ENCODE results near the gene TMEM198.

TMEM198 gene

DNA sequence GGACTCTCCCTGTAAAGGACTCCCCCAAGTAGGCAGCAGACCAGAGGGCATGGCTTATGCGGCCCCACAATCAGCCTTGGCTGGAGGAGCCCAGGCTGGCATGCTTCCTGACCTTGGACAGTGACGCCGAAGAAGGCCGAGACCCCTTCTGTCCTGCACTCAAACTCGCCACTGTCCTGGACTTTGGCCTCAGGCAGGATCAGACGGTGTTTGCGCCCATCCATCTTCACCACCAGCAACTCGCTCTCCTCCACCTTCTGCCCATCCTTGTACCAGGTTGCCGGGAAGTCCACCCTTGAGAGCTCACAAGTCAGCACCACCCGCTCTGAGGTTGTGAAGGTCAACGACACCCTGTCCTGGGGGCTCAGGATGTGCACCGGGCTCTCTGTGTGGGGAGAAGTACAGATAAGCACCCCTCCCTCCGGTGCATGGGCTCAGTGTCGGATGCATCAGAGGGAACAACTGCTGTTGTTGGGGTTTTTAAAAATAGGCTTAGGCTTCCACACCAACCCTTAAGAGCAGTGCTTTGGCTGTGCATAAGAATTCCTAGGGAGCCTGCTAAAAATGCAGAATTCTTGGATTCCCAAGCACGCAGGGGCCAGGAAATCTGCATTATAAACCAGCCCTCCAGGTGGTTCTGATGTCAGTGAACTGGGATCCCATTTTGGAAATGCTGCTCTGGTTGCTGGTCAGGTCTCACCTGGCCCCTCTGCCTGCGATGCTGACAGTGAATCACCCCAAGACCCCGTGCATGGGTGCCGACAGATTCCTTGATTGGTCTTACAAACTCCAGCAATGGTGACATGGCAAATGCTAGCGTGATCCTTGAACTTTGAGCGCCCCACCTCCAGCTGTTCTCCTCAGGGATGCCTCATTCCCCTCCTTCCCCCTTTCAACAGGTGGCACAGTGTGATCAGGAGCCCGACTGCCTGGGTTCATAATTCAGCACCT, 21.6 kb downstream of the TMEM198 start:
- no peak for DNase-seq

DNA sequence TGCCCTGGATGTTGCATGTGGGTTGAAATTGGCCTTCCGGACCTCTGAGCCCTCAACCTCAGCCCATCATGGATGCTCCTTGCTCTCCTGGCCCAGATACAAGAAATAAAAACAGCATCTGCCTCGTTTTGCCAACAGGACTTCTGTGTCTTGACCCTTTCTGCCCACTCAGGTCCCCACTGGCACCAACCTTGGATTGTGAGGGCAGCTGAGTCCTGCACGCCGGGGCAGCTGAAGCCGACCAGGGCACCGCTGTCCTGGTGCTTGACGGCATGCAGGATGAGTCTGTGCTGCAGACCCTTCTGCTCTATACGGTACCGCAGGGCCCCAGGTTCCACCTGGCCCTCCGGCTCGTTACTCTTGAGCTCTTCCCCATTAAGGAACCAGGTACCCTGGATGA, 22.8 kb downstream of the TMEM198 start:
- no peak for DNase-seq

DNA sequence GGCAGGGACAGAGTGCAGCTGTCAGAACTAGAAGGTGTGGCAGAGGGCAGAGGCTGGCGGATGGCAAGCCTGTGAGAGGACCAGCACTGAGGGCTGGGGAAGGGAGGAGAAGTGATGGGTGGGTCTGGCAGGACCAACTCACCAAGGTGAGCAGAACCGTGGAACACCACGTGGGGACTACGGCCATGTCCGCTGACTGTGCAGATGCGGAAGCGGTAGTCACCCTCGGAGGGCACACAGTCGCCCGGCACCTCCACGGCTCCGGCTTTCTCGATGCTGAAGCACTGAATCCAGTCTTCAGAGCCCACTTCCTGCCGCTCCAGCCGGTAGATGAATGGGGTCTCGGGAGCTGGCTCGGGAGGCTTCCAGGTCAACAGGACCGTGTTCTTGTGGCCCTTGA, 23.3 kb downstream of the TMEM198 start:
- DNase-seq: no peak

DNA sequence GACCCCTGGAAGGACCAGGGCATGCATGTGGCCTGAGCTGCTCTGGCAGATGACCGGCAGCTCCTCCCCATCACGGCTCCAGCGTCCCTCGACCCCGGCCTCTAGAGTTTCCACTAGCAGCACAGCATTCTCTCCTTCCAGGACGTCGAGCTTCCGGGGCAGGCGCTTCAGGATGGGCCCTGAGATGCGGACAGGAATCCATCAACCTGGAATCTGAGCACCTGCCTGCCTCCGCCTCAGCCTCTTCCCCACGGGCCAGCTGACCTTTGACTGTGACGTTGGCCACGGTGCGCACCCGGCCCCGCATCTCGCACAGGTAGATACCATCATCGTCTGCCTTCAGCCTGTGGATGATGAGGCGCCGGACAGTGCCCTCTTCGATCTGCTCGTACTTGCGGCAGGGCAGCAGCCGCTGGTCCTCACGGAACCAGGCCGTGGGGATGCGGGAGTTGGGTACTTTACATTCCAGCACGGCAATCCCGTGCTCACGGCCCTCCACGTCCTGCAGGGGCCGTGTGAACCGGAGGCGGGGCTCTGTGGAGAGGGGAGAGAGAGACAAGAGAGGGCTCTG, 24.0 kb downstream of the TMEM198 start:
- no peak for DNase-seq

DNA sequence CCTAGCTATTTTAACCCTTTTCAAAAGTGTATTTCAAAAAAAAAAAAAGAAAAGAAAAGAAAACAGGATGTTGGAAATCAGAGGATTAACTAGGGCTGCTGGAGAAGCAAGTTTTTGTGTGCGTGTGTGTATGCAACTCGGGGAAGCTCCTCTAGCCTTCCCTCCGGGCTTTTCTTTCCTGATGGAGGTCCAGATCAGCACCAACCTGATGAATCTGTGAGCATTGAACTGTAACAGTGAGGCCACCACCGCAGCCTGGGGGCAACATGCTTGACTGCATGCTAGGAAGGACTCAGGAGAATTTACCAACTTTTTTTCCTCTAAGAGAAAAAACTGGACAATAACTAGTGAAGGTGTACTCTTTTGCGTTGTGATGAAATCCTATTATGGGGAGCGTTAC, 25.2 kb downstream of the TMEM198 start:
- DNase-seq: no peak

DNA sequence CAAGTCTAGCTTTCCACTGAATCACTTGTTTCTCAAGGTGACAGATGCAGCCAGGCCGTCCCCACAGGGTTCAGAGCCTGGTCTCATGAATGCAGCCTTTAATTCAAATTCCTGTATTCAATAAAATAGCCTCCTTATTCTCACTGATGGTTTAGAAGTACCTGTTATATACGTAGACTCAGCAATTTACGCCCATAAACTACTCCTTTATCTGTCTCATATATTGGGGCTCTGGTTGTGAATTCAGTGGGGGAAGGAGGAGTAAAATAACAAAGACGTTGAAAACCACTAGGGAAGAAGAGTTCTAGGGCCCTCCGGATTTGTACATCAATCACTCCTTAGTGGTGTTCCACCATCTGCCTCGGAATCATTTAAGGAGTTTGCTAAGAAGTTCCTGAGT, 25.8 kb downstream of the TMEM198 start:
- no peak for DNase-seq

DNA sequence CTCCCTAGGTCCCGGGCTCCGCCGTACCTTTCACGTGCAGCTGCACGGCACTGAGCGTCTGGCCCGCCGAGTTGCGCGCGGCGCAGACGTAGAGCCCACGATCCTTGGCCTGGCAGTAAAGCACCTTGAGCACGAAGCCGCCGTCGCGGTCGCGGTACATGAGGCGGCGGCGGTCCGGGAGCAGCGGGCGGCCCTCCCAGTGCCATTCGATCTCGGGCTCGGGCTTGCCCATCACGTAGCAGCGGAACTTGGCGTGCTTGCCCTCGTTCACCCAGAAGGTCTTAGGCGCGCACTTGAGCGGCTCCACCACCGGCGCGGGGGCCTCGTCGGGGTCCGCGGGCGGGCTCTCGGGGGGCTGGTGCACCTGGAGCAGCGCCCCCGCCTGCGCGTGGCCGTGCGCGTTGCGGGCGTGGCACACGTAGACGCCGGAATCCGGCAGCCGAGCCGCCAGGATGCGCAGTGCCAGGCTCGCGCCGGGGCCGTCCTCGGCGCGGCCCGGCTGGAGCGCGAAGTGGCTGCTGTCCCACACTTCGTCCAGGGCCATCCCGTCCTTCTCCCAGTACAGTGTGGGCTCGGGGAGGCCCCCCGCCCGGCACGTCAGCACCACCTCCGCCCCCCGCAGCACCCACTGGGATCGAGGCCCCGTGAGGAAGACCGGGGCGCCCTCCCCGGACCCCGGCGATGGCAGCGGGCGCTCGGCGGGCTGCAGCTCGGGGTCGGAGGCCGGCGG, 26.5 kb downstream of the TMEM198 start:
- DNase-seq: no peak

DNA sequence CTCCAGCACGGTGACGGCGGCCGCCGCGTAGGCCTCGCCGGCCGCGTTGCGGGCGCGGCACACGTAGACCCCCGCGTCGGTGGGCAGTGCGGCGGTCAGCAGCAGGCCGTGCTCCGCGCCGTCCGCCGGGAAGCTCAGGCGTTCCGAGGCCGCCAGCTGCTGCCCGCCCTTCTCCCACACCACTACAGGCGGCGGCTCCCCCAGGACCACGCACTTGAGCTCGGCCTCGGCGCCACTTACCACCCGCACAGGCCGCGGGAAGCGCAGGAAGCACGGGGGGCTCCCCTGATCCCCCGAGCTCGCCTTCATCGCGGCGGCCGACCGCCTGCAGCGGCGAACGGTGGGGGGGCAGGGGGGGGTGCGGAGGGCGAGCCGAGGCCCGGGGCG, 27.1 kb downstream of the TMEM198 start:
- DNase-seq: no peak

DNA sequence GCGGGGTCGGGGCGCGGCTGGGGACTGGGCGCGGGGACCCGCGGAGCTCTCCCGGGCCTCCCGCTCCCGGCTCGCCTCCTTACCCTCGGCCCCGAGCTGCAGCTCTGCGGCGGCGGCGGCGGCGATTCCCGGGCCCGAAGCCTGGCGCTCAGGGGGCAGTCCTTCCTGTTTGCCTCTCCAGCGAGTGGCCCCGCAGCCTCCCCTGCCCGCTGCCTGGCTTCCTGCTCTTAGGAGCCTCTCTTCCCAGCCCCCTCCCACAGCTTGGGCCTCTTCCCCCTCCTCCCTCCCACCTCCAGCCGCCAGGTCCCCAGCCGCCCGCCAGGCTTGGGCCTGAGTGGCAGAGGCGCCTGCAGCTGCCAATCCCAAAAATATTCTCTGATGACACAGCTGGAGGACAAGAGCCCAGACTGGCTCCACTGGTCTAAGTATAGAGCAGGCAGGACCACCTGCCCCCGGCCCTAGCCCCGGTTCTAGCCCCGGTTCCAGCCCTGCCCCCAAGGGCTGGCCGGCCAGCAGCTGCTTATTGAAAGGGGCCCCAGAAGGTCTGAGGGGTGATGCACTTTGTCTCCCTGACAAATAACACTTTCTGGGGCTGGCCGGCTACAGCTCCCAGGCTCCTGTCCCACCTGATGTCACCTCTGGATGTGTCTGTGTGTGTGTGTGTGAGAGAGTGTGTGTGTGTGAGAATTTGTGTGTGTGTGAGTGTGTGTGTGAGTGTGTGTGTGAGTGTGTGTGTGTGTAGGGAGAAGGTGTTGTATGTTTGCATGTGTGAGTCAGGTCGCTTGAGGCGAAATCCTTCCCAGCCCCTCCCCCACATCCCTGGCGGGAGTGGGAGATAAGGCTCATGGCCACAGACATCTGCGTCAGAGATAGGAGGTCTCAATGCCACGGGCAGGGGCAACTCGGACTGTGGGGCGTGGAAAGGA, 27.7 kb downstream of the TMEM198 start, which contains the start of gene OBSL1:
Gene OBSL1 (minus strand): TSS at position 229 of the 926 bp plus-strand sequence. CDS start 307 bp downstream, outside the sequence.
- no peak for DNase-seq

DNA sequence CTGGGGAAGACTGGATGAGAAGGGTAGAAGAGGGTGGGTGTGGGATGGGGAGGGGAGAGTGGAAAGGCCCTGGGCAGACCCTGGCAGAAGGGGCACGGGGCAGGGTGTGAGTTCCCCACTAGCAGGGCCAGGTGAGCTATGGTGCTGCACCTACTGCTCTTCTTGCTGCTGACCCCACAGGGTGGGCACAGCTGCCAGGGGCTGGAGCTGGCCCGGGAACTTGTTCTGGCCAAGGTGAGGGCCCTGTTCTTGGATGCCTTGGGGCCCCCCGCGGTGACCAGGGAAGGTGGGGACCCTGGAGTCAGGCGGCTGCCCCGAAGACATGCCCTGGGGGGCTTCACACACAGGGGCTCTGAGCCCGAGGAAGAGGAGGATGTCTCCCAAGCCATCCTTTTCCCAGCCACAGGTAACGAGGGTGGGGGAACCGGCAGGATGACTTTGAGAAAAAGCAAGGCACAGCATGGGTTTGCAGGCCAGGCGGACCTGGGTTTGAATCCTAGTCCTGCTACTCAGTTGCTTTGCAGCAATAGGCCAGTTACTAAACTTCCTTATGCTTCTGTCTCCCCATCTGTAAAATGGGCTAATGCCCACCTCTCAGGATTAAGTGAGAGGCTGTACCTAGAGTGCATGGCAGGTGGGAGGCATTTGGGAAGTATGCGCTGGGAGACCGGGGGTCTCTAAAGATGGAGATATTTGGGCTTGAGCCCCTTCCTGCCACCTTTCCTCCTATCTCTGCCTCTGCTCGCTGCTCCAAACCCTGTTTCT, 28.6 kb downstream of the TMEM198 start, which contains the start of gene INHA:
Gene INHA (plus strand): TSS at position 74 of the 765 bp plus-strand sequence. CDS start 65 bp downstream, at position 139.
- DNase-seq: no peak

DNA sequence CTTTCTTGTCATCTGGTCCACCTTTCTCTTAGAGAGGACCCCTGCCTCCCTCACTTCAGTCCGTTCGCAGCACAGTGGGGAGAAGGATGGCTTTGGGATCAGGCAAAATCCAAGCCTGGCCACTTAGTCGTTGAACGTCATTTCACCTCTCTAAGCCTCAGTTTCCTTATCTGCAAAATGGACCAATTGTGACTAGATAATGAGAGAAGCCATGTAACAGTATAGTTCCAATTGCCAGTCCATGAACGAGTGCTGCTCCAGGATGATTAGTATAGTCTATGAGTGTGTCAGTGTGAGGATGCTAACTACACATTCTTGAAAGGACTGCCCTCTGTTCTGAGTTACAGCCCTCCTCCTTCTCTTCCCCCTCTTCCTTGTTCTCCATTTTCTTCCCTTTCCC, 29.3 kb downstream of the TMEM198 start:
- DNase-seq: no peak

DNA sequence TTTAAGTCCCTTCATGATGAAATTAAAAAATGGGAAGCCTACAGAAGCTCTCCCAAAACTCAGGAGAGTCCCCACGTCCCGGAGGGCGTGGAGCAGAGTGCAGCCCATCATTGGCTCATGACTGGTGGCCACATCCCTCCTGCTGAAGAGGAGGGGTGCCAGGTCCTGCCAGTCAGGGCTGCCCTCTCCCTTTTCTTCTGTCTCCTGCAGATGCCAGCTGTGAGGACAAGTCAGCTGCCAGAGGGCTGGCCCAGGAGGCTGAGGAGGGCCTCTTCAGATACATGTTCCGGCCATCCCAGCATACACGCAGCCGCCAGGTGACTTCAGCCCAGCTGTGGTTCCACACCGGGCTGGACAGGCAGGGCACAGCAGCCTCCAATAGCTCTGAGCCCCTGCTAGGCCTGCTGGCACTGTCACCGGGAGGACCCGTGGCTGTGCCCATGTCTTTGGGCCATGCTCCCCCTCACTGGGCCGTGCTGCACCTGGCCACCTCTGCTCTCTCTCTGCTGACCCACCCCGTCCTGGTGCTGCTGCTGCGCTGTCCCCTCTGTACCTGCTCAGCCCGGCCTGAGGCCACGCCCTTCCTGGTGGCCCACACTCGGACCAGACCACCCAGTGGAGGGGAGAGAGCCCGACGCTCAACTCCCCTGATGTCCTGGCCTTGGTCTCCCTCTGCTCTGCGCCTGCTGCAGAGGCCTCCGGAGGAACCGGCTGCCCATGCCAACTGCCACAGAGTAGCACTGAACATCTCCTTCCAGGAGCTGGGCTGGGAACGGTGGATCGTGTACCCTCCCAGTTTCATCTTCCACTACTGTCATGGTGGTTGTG, 30.9 kb downstream of the TMEM198 start:
- DNase-seq: no peak

DNA sequence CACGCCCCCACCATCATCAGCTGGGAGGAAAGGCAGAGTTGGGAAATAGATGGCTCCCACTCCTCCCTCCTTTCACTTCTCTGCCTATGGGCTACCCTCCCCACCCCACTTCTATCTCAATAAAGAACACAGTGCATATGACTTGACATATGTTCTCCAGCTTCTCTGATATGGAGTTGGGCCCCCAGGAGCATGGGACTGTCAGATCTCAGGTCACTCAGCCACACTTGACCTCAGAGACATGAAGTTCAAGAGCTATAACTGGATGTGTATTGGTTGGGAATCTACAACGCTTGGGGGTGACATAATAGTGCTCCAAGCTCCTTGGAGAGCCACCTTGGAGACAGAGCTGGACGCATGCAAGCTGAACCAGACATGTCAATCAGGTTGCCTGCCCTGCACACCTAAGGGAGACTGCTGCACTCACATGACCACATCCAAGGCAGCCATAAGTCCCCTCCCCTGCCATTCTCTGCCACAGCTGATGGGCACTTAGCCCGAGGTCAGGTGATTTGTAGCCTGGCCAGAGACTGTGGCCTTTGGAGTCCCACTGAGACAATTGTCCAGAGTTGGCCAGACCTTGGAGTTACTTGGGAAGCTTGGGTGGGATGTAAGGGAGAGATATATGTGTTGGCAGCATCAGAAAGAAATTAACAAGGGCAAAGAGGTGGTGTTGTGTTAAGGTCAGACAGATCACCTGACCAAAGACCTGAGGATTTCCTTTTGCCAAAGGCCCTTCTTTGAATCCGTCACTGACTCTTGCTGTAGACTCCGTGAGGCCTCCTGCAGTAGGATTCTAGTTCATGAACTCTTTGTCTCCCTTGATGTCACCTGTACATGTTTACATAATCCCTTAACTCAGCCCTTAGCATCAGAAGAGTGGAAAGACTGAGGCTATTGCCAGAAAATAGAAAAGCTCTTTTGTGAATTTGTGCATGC, 32.0 kb downstream of the TMEM198 start:
- DNase-seq: no peak

DNA sequence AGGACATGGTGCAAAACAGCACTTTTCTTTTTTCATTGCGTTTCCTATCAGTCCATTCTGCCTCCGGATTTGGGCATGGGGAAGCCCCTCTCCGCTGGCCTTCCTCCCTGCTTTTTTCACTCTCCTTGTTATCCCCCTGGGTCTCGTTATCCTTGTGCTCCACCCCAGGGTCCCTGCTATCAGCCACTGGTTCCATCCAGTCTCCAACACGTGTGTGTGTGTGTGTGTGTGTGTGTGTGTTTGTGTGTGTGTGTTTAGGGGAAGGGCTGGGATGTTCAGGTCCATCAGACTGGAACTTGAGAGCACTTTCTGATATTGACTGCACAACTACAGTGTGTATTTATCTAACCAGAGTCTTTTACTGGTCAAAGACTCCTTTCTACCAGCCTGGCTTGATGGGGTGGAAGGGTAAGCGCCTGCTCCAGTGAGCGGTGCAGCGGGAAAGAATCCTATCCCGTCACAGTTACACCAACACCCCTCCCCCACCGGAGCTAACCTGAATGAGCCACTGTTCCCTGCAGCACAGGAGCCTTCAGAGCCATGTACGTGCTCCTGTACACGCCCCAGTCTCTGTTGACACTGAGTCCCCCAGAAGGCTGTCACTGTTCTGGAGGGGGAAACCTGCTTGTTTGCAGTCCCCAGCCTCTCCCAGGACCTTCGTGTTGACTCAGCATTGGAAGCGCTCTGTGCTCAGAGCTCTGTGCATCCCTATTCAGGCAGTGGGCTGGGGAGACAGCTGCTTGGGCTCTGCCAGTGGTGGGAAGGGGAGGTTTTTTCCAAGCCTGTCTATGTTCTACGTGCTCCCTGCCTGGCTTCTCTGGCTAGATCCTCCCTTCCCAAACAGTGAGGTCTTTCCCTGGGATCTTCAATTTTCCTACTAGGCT, 32.9 kb downstream of the TMEM198 start:
- DNase-seq: no peak

DNA sequence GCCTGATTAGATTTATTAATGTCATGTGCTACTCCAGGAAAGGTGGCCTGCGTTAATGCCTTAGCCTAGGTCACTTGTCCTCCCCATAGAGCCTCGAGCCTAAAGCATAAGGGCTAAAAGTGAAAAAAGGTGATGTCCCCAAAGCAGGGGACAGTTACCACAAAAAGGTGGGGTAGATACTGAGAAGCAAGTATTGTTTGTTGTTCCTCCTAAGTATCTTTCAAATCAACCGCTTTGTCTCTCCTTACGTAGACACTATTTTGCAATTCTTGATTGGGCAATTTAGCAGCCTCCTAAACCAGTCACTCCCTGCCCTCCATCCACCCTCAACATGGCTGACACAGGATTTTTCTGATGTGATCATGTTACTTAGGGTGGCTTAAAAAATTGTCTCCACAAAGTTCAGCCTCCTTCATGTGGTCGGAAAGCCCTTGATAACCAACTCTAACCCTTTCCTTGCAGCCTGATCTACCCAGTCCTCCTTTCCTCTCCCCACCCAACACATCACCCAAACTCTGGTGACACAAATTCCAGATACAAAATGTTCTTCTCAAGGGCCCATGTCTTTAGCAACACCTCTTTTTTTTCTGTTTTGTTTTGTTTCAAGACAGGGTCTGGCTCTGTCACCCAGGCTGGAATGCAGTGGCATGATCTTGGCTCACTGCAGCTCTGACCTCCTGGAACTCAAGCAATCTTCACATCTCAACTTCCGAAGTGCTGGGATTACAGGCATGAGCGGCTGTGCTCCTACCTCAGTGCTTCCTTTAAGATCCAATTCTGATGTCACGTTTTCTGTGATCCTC, 35.2 kb downstream of the TMEM198 start:
- no peak for DNase-seq

DNA sequence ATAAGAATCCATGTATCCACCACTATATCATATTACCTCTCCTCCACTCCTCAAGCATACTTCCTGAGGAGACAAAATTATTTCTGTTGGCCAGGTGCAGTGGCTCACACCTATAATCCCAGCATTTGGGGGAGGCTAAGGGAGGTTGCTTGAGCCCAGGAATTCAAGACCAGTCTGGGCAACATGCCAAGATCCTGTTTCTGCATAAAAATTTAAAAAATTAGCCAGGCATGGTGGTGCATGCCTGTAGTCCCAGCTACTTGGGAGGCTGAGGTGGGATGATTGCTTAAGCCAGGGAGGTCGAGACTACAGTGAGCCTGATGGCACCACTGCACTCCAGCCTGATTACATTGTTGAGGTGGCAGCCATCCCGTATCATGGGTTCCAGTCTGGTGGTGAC, 37.5 kb downstream of the TMEM198 start:
- no peak for DNase-seq

DNA sequence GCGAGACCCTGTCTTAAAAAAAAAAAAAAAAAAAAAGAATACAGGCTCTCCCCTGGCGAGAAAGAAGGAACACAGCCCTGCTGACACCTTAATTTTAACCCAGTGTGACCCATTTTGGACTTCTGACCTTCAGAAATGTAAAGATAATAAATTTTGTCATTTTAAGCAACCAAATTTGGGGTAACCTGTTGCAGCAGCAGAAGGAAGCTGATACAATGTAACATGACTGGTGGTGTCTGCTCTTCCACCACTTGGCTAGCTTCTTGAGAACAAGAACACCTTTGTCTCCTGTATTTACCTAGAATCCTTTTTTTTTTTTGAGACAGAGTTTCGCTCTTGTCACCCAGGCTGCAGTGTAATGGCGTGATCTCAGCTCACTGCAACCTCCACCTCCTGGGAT, 47.3 kb downstream of the TMEM198 start:
- no peak for DNase-seq

DNA sequence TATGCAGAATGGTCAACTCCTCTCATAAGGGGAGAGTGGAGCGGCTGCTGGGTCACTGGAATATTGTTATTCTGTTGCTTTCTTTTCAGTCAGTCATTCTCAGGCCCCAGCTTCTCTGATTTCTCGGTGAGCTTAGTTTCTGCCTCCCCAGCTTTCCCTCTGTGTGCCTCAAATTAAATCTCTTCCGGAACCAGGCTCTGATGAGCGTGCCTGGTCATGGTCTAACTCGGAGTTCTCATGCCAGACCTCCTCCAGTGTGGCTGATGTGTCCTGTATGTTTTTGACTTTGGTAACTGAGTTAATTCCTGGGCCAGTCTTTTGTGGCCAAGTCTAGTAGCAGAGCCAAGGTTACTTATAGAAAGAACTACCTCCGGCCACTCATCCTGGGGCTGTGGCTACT, 48.9 kb downstream of the TMEM198 start:
- no peak for DNase-seq
